HT-29 (cell line): ENCODE results near the gene USP19. TPM values are rescaled to one million over a fixed set of nuclear protein-coding genes. Genes with fewer than 3 reads are reported as not detected.
A peak's percentile ranks its signal among the peaks of the same experiment; 100 is the strongest.

Source experiments
- DNase-seq: peaks from one replicate; pipeline ENCODE4 v3.0.0-alpha.2; 2015; ENCODE audit warnings: low spot score
- total RNA-seq: library from RNA; depleted of rRNA; stranded (reverse); fragments of >200 nt; shearing (Covaris generic); gene quantifications from 2 replicates; pipeline ENCODE4 v1.2.3, GENCODE V29; 2014; rRNA removed

USP19 gene
- 39.3 and 49.3 TPM in 2 replicates for total RNA-seq

- peak; percentile 83 for DNase-seq
These were observed at the start of gene USP19 for GRCh38 chr3:49120438-49121131. TSS of gene USP19 (minus strand) at chr3:49120823. CDS start at chr3:49119145, 1,678 bp downstream.

DNA sequence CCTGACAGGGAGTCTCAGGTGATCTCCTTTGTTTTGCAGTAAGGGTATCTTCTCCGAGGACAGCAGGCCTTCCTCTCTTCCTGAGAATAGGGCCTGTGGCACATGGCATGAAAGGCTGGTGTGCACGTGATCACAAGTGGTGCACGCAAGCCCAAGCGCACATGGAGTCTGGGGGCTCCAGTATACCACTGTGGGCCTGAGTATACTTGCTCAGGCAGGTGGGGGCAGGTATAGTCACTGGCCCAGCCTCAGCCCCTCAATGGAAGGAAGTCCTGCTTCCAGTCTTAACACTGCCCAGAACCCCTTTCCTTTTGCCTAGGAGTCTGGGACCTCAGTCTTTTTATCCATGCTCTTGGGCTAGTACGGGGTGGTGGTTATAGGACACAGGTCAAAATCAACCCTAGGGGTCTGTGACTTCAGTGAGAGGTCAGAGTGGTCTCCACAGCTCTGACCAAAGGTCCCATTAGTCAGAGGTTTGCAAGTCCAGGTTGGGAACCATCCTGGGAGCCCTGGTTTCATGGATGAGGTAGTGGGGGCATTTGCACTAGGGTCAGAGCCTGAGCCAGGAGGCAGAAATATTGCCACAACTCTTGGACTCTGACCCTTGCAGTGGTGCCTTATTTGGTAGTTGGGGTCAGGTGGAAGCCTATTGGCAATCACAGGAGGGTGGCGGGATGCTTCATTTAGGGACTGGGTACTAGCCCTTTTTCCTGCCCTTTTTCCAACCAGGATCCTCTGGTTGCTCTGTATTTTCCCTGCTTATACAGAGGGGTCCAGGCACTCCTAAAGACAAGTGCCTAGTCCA is 46.3 kb upstream of the USP19 start:
- no peak for DNase-seq

DNA sequence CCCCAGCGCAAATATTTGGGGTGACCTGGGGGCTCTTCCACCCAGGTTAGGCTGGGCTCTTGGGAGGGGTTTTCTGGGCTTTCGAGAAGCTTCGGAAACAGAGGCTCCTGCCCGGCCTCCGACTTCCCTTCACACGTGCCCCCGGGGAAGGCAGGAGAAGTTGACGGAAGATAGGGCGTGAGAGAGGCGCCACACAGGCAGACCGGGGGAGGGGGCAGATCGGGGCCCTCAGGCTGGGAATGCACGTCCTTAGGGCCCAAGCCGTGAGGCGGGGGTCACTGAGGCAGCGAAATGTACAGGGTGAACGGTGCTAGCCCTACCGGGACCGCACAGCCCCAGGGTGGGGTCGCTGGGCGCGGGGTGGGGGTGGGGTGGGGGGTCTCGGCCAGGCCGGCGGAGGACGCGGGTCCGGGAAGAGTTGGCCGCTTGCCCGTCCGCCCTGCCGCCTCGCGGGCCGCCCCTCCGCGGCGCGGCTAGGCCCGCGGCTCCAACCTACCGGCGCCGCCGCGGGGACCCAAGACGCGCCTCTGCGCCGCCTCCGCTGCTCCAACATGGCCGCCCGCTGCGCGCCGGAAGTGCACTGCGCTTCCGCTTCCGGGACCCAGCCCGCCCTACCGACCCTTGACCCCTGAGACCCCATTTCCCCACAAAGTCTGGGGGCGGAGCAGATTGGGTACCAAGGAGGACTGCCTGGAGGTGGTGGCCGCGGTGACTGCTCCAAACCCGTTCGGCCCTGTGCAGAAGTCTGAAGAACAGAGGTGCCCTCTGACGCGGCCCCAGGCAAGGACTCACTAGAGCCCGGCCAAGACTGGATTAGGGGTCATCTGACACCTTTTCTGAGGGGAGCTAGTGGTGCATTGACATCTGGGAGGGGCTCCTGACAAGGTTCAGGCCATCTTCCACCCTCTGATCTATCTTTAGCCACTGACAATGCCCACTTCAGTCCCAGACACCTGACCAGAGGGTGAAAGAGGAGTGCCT is 45.4 kb upstream of the USP19 start, which contains the start of gene CCDC71:
Gene CCDC71, minus strand, starts transcription at position 561 of the 981 bp plus-strand sequence. CDS start 2,123 bp downstream, outside the sequence.
- DNase-seq = peak; percentile 32

DNA sequence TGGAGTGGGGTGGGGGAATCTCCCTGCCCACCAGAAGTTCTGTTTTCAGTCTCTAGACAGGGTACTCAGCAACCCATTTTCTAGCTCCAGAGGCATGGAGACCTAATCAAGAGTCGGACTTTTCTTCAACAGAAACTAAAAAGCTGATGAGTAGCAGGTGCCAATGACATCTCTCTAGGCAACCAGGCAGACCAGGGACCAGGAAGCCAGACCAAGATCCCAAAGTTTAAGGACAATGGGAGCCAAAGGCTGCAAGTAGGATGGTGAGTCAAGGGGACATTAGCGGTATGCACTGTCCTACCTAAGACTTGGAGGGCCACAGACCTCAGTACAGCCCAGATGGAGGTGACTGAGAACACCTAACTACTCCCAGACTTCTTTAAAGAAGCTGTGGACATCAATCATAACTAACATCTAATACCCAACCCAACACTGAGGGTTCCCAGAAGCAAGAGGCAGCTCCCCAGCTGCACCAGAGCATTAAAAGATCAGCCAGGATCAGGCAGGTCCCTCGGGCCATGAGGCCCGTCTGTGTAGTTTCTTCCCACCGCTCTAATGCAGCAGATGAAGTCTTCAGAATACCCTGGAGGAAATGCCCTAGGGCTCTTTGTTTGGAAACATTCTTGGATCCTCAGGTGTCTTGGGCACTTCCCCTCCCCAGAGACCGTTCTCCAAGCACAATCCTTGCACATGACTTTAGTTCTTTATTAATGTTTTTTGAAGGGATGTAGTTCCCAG is 44.5 kb upstream of the USP19 start:
- no peak for DNase-seq

- no peak for DNase-seq
These were observed 43.0 kb upstream of the USP19 start for GRCh38 chr3:49163609-49164008.

DNA sequence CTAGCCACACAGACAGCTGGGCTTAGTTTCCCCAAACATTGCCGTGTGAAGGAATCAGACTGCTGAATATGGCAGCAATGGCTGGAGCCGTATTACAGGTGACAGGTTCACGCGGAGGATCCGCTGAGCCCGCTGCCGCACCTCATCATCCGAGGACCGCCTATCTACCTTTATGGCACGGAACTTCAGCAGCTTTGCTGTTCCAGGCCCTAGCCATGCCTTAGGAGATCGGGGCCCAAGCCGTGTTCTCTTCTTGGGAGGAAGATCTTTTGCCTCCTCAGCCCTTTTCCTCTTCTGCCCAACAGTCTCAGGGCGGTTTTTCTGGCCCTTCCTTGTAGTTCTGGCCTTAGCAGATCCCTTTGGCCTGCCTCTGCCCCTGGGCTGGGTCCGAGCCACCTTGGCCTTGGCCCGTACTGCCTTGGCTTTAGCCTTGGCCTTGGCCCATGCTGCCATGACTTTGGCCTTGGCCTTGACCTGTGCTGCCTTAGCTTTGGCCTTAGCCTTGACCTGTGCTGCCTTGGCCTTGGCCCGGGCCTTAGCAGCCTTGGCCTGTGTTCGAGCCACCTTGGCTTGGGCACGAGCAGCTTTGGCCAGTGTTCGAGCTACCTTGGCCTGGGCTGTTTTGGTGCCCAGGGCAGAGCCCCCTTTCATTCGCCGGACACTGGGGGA is 42.3 kb upstream of the USP19 start:
- DNase-seq = no peak

DNA sequence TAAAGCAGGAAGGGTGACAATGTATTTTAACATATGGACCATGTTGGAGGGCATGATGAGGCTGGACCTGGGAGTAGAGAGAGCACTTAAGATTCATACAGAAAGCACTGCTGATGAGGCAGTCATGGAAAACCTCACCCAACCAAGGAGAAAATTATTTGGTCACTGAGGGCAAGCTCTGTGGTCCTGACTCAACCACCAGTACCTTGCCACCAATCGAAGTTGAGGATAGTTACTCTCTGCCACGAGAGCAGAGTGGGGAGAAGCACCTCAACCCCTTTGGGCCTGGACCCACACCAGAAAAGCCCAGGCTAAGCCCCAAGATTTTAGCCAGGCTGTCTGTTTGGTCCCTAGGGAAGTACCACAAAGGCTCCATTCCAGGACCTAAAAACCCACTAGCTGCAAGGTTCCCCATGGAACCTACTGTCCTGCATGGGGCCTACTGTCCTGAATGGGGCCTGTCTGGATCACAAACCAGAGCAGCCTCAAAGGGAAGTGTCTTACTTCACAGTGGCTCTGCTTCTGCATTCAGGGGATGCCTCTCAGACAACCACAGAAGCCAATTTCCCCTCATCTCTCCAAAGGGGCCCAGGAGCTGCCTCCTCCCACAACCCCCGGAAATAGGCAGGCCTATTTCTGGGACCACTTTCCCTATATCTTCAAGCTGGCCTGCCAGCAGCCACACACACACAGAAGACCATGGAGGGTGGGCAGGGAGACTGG is 41.3 kb upstream of the USP19 start:
- DNase-seq = no peak

- no peak for DNase-seq
These were observed 40.6 kb upstream of the USP19 start for GRCh38 chr3:49161197-49161596.

DNA sequence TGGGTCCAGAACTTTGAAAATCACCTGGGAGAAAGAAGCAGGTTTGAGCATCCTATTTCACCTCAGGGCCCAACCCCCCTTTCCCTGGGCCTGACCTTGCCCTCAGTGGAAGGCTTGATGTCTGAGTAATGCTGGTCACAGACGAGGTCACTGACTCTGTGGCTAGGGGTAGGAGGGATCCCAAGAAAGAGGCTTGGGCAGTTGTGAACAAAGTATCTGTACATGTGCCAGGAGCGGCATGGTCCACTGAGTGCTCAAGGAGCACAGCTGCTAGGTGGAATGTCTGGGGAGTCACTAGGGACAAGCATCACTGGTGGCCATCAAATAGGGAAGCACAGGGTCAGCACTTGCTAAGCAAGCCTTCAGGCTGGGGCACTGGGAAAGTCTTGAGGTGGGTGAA is 38.2 kb upstream of the USP19 start:
- DNase-seq = no peak

- peak; percentile 37 for DNase-seq
These were observed 37.6 kb upstream of the USP19 start for GRCh38 chr3:49158103-49158709.

- no peak for DNase-seq
These were observed 36.7 kb upstream of the USP19 start for GRCh38 chr3:49157289-49157688.

DNA sequence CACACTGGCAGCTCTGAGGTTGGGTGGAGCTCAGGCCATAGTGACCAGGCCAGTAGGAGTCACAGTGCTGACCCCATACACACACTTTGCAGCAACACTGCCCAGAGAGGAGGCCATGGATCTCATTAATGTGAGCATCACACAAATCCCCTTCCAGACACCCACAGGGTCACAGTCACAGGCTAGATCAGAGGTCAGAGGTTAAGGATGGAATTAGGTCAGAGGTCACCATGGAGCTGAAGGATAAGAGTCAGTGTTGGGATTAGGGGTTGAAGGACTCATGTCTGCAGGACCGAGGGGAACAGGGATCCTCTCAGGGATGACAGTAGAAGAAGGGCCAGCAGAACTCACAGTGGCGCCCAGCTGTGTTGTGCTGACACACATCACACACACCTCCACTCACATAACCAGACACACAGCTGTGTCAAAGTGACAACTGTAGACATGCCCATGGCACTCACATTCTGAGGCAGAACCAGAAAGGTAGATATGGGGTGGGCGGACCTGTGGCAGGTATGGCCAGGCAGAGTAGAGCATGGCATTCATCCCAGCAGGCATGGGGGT is 32.8 kb upstream of the USP19 start:
- no peak for DNase-seq

GRCh38 chr3:49151610-49152009 is 31.0 kb upstream of the USP19 start:
- no peak for DNase-seq

GRCh38 chr3:49148159-49148558 is 27.5 kb upstream of the USP19 start:
- no peak for DNase-seq

DNA sequence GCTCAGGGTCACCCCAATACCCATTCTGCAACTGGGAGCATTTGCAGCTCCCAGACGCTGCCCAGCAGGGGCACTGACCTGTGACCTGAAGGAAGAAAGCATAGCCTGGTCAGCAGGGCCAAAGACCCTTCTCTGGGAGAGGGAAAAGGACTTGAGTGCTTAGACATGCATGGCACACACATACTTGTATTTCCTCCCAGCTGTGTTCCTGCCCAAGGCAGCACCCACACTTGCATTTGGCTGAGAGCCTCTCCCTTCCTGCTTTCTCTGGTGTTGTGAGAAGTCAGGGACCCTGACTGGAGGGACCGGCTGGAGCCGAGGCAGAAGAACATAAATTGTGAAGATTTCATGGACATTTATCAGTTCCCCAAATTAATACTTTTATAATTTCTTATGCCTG is 19.5 kb upstream of the USP19 start:
- no peak for DNase-seq

DNA sequence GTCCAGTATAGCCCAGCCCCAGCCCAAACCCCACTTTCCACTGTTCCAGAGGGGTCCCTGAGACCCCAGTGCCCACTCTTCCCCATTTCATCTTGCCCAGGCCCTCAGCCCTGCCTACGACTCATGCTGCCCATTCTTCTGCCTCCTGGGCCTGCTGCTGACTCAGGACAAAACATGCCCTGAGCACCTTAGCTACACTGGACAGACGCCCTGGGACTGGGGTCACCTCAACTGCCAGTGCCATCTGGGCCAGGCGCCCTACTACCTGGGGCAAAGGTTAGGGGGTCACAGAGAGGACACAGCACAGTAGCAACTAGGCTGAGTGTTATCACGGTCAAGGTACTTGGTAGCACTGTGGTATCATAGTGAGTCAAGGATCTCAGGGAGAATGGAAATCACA is 14.9 kb upstream of the USP19 start:
- DNase-seq = no peak

GRCh38 chr3:49134471-49135265 is 14.0 kb upstream of the USP19 start:
- DNase-seq = peak; percentile 2
